DND-41 (cell line): ENCODE results near the gene OVOL1.

Experiments
- EZH2 ChIP-seq: IDR thresholded peaks from 3 replicates; pipeline ENCODE4 v1.6.1; 2012; ENCODE audit warnings: borderline replicate concordance, low read depth, mild to moderate bottlenecking, moderate library complexity, low read length, inconsistent platforms; ENCODE audit not compliant: severe bottlenecking
- TF ChIP-seq, protein P1 (sequence below): IDR thresholded peaks from 2 replicates; pipeline ENCODE4 v1.5.1; 2012; ENCODE audit warnings: borderline replicate concordance, low read length, moderate library complexity, mild to moderate bottlenecking; ENCODE audit not compliant: poor library complexity, severe bottlenecking; ENCODE audit errors: extremely low read depth

DNA sequence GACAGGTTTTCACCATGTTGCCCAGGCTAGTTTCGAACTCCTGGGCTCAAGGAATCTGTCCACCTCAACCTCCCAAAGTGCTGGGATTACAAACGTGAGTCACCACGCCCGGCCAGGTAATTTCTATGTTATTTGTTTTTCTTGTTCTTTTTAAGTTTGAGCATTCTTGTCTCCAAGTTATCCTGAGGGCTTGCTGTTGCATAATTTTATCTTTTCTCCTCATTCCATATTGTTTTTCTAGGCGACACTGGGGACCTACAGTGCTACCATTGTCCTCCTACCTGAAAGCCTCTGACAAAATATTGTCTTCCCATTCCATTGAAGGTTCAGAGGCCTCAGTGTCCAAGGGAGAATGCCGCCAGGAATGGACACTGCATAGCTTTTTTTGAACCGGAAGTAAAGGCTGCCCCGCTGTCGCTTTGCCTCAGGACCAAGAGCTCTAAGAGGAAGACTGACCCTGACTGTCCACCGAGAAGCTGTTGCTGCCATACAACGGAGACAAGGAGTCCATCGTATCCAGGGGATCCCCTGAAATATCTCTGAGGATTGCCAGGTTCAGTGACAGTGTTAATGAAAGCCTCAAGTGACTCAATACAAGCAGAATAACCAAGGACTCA, 15.8 kb upstream of the OVOL1 start:
- TF ChIP-seq, protein P1, sequence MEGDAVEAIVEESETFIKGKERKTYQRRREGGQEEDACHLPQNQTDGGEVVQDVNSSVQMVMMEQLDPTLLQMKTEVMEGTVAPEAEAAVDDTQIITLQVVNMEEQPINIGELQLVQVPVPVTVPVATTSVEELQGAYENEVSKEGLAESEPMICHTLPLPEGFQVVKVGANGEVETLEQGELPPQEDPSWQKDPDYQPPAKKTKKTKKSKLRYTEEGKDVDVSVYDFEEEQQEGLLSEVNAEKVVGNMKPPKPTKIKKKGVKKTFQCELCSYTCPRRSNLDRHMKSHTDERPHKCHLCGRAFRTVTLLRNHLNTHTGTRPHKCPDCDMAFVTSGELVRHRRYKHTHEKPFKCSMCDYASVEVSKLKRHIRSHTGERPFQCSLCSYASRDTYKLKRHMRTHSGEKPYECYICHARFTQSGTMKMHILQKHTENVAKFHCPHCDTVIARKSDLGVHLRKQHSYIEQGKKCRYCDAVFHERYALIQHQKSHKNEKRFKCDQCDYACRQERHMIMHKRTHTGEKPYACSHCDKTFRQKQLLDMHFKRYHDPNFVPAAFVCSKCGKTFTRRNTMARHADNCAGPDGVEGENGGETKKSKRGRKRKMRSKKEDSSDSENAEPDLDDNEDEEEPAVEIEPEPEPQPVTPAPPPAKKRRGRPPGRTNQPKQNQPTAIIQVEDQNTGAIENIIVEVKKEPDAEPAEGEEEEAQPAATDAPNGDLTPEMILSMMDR = no peak
- no peak for TF ChIP-seq EZH2
